IMR-90 (cell line): ENCODE results near the gene KRTAP20-2.

ENCODE experiments used
- CHD1 ChIP-seq: IDR thresholded peaks from 2 replicates; pipeline ENCODE4 v1.6.1; 2012; ENCODE audit warnings: low read depth, low read length, improper control_type of control experiment
- CTCF ChIP-seq: conservative IDR thresholded peaks from 2 replicates; pipeline ENCODE4 v1.5.1; 2012; ENCODE audit warnings: mild to moderate bottlenecking, low read depth, low read length, improper control_type of control experiment
- MAFK ChIP-seq: IDR thresholded peaks from 2 replicates; pipeline ENCODE4 v1.6.1; 2012; ENCODE audit warnings: low read depth, low read length, improper control_type of control experiment
- MXI1 ChIP-seq: IDR thresholded peaks from 2 replicates; pipeline ENCODE4 v1.6.1; 2012; ENCODE audit warnings: low read depth, mild to moderate bottlenecking, low read length, moderate library complexity, borderline replicate concordance
- POLR2A ChIP-seq: IDR thresholded peaks from 2 replicates; pipeline ENCODE4 v1.6.1; 2012; ENCODE audit warnings: mild to moderate bottlenecking, low read depth, low read length
- RAD21 ChIP-seq: IDR thresholded peaks from 2 replicates; pipeline ENCODE4 v1.6.1; 2012; ENCODE audit warnings: low read length, improper control_type of control experiment
- RFX5 ChIP-seq: IDR thresholded peaks from 2 replicates; pipeline ENCODE4 v1.8.0; 2012; ENCODE audit warnings: low read depth, mild to moderate bottlenecking, low read length, moderate library complexity
- USF2 ChIP-seq: fragments of 150-350 bp; IDR thresholded peaks from 2 replicates; pipeline ENCODE4 v1.6.1; 2017; ENCODE audit warnings: mild to moderate bottlenecking, antibody characterized with exemption, low read length, low read depth

GRCh38 chr21:30672985-30673650 is 38.1 kb downstream of the KRTAP20-2 start:
- TF ChIP-seq USF2 (no peak), CTCF (no peak), RAD21 (no peak), POLR2A (no peak), MAFK (no peak), MXI1 (no peak), CHD1 (no peak), RFX5 (no peak)
